ENCODE data around the gene HRC.

The HRC gene

GRCh38 chr19:49110567-49110966 lies 44.6 kb downstream of the HRC start:
- 0 out of 2 replicates have a peak, but pooled peaks cover 4% of the 10 kb centered on the region for H3K4me1 ChIP-seq (ENCODE audit: low read length)
- no peaks in the 10 kb centered on the region for H3K27me3 ChIP-seq (replicated peaks; ENCODE audit: insufficient read depth, low read length)
- no peak overlapping the region for H2AFZ ChIP-seq (ENCODE audit: low read length)
- H3K9me2 ChIP-seq (replicated peaks; ENCODE audit: insufficient read depth, low read length): no peaks in the 10 kb centered on the region
- no peaks in the 10 kb centered on the region for H3K9me3 ChIP-seq (replicated peaks; ENCODE audit: insufficient read depth, low read length)
- no peak overlapping the region for H3K4me3 ChIP-seq (ENCODE audit: low read length)
- H3F3A ChIP-seq (ENCODE audit: insufficient read depth, low read length): peaks cover 16% of the 10 kb centered on the region; the same call in 1 of the 2 replicates
- no peak for DNase-seq
- H3K36me3 ChIP-seq (replicated peaks; ENCODE audit: insufficient read depth, low read length): no peaks in the 10 kb centered on the region; the same call in 1 of the 2 replicates
- H3K9ac ChIP-seq (ENCODE audit: low read length): no peak overlapping the region
- H3K27ac ChIP-seq (ENCODE audit: low read length): no peak overlapping the region
- H4K20me1 ChIP-seq (ENCODE audit: insufficient read depth, low read length): no peaks in the 10 kb centered on the region
- no peak overlapping the region for H3K4me2 ChIP-seq (ENCODE audit: low read depth, low read length)
- TF ChIP-seq EZH2phosphoT487 (IDR thresholded peaks at IDR 0.05; ENCODE audit: low read length) (no peak), EZH2 (optimal IDR thresholded peaks at IDR 0.05; ENCODE audit: low read depth, low read length) (no peak), CTCF (IDR thresholded peaks at IDR 0.05; ENCODE audit: low read length) (no peak)
- no peaks in the 10 kb centered on the region; the same call in 1 of the 2 replicates for H3K79me2 ChIP-seq (ENCODE audit: low read length)

GRCh38 chr19:49109569-49110233 lies 45.5 kb downstream of the HRC start:
- Histone ChIP-seq H2AFZ (ENCODE audit: low read length) (no peak overlapping the region), H3K9me2 (replicated peaks; ENCODE audit: insufficient read depth, low read length) (no peaks in the 10 kb centered on the region), H4K20me1 (ENCODE audit: insufficient read depth, low read length) (no peaks in the 10 kb centered on the region), H3K36me3 (replicated peaks; ENCODE audit: insufficient read depth, low read length) (peaks cover 3% of the 10 kb centered on the region), H3K4me1 (ENCODE audit: low read length) (no peaks in the 10 kb centered on the region), H3K9ac (ENCODE audit: low read length) (no peak overlapping the region), H3K9me3 (replicated peaks; ENCODE audit: insufficient read depth, low read length) (no peaks in the 10 kb centered on the region), H3K79me2 (ENCODE audit: low read length) (no peaks in the 10 kb centered on the region; the same call in 1 of the 2 replicates), H3K4me2 (ENCODE audit: low read depth, low read length) (no peak overlapping the region), H3K27ac (ENCODE audit: low read length) (no peak overlapping the region), H3K27me3 (replicated peaks; ENCODE audit: insufficient read depth, low read length) (no peaks in the 10 kb centered on the region), H3F3A (ENCODE audit: insufficient read depth, low read length) (peaks cover 16% of the 10 kb centered on the region; the same call in 1 of the 2 replicates), H3K4me3 (ENCODE audit: low read length) (no peak overlapping the region)
- TF ChIP-seq CTCF (IDR thresholded peaks at IDR 0.05; ENCODE audit: low read length) (no peak), EZH2 (optimal IDR thresholded peaks at IDR 0.05; ENCODE audit: low read depth, low read length) (no peak), EZH2phosphoT487 (IDR thresholded peaks at IDR 0.05; ENCODE audit: low read length) (no peak)
- DNase-seq: no peak

GRCh38 chr19:49109051-49109450 lies 46.1 kb downstream of the HRC start:
- no peaks in the 10 kb centered on the region for H3K9me3 ChIP-seq (replicated peaks; ENCODE audit: insufficient read depth, low read length)
- no peak overlapping the region for H2AFZ ChIP-seq (ENCODE audit: low read length)
- no peaks in the 10 kb centered on the region for H3K9me2 ChIP-seq (replicated peaks; ENCODE audit: insufficient read depth, low read length)
- no peak for DNase-seq
- no peak overlapping the region for H3K4me2 ChIP-seq (ENCODE audit: low read depth, low read length)
- no peak overlapping the region for H3K4me3 ChIP-seq (ENCODE audit: low read length)
- H3K36me3 ChIP-seq (replicated peaks; ENCODE audit: insufficient read depth, low read length): peaks cover 3% of the 10 kb centered on the region
- TF ChIP-seq CTCF (IDR thresholded peaks at IDR 0.05; ENCODE audit: low read length) (no peak), EZH2phosphoT487 (IDR thresholded peaks at IDR 0.05; ENCODE audit: low read length) (no peak), EZH2 (optimal IDR thresholded peaks at IDR 0.05; ENCODE audit: low read depth, low read length) (no peak)
- no peaks in the 10 kb centered on the region; the same call in 1 of the 2 replicates for H3K79me2 ChIP-seq (ENCODE audit: low read length)
- peaks cover 16% of the 10 kb centered on the region; the same call in 1 of the 2 replicates for H3F3A ChIP-seq (ENCODE audit: insufficient read depth, low read length)
- H4K20me1 ChIP-seq (ENCODE audit: insufficient read depth, low read length): no peaks in the 10 kb centered on the region
- H3K4me1 ChIP-seq (ENCODE audit: low read length): no peaks in the 10 kb centered on the region
- no peak overlapping the region for H3K9ac ChIP-seq (ENCODE audit: low read length)
- no peaks in the 10 kb centered on the region for H3K27me3 ChIP-seq (replicated peaks; ENCODE audit: insufficient read depth, low read length)
- H3K27ac ChIP-seq (ENCODE audit: low read length): no peak overlapping the region

All from MM.1S (cell line).